NCI-H187 (cell line): ENCODE measurements around the gene P4HA2.

Experiments used
- DNase-seq, 2 experiments: peaks; one replicate each; lab custom pipeline; 2025; lab: John Stamatoyannopoulos, UW

Gene P4HA2

GRCh38 chr5:132227485-132228240, at the start of gene P4HA2:
TSS of gene P4HA2 (minus strand) at chr5:132227853. CDS start at chr5:132218626, 9,227 bp downstream.
- peak; percentile 28 to 33 for DNase-seq

DNA sequence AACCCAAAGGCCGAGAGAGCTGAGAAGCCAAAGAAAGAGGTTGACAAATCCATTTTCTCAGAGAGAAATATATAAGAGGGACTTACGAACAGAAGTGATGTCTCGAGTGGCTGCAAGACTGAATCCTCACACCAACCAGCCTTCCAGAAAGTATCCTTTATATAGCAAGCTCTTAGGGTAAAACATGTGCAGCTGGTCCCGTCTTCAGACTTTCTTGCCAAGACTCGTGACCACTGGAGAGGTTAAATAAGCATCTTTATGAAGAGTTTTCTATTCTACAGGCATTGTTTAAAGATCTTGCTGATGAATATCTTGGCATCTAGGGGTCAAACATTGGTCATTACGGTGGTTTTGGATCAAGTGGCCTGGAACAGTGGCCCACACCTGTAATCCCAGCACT, 49.6 kb upstream of the P4HA2 start:
- no peak for DNase-seq

DNA sequence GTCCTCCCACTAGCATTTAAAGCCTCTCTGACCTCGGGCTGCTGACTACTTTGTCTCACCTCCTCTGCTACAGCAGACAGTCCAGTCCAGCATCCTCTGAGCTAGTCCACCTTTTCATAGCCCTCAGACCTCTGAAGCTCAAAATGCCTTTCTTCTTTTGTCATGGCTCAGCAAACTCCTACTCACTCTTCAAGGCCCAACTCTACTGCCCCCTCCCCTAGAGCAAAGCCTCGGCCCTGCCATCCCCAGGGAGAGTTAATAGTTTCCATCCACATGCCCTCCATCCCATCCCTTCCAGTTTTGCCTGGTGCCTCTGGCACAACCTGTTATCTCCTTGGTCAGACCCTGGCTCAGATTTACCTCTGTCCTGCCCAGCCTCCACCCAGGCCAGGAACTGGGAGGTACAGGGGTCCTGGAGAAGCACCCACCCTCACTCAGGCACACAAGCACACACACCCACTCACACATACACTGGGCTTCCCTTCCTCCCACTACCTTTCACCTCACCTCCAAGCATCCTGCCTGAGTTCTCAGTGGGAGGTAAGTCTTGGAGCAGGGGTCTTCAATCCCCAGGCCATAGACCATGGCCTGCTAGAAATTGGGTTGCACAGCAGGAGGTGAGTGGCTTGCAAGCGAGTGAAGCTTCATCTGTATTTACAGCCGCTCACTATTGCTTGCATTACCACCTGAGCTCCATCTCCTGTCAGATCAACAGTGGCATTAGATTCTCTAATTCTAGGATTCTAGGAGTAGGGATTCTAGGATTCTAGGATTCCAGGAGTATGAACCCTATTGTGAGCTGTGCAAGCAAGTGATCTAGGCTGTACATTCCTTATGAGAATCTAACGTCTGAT, 47.9 kb upstream of the P4HA2 start:
- no peak for DNase-seq

DNA sequence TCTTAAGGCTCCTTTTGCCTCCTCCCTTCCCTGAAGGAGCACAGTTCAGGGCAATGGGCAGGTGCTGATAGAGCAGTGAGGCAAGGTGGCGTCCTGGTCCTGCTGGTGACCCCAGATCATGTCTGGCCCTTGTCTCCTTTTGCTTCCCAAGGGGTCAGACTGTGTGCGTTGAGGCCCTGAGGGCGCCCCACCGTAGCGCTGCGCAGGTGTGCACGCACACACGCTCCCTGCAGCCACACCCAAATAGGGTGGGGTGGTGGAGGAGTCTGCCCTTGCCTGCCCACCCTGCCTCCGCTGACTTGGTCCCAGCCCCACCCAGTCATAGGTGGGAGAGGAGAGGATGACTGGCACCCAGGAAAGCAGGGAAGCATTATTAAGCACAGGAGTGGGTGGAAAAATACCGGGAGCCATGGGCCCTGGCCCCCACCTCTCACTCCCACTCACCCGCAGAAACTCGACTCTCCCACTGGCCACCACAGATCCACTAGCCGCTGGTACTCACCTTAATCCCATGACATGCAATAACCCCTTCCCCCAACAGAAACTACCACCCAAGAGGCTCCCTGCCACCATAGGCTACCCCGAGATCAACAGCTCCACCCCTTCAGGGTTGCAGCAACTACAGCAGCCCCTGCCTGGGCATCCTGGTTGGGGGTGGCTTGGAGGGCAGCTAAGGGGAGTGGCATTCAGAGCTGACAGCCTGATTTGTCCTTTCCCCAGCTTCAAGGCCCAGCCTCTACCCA, 46.6 kb upstream of the P4HA2 start:
- DNase-seq: no peak

DNA sequence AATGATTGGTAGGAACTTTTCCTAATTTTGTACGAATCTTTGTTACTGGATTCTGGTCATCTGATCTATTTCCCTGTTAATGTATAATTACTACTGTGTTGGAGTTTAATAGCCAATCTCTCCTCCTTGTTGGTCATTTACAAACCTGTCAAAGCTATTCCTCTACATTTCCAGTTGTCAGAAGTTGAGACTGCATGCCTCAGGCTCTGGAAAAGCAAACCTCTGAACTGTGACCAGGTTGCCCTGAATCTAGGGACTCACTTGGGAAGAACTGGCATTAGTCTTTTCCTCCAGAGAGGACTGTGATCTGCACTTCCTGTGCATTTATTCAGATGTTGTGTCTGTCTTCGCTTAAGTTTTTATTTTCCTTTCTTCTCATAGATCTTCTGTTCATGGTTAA, 46.0 kb upstream of the P4HA2 start:
- no peak for DNase-seq

DNA sequence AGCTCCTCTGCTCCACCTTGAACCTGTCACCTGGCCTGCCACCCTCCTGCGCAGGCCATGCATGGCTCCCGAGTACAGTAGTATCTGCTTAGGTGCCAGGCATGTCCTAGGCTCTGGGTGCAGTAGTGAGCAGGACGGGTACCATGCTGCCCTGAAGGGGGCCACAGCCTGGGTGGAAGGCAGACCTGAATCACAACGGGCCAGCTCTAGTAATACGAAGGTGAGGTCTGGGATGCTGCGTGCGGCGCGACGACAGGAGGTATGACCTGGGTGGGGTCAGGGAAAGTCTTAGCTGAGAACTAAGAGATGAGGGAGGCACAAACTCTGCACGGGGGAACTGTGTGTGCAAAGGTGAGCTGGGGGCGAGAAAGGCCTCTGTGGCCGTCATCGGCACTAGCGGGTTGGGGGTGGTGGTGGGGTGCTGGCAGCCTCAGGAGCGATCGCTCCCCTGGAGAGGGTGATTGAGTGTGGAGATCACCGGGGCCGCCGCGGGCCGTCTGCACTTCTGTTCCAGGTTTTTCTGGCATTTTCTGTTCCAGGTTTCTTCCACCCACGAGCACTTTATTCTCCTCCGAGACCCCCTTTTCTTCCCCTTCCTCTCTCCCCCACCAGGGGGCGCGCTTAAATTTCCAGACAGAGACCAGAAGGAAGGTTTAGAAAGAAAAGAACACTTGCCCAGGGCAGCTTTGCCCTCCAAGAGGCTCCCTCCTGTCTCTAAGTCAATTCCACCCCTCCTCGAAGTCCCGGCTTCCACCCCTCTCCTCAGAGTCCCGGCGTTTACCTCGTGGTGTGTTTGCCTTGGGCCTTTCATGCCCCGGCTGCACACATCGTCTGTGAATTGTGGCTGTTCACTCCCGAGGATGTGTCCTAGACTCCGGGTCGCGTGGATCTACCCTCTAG, 44.9 kb upstream of the P4HA2 start:
- peak; percentile 10 to 32 for DNase-seq

- DNase-seq: no peak
These were observed 43.9 kb upstream of the P4HA2 start for GRCh38 chr5:132271251-132272246.

DNA sequence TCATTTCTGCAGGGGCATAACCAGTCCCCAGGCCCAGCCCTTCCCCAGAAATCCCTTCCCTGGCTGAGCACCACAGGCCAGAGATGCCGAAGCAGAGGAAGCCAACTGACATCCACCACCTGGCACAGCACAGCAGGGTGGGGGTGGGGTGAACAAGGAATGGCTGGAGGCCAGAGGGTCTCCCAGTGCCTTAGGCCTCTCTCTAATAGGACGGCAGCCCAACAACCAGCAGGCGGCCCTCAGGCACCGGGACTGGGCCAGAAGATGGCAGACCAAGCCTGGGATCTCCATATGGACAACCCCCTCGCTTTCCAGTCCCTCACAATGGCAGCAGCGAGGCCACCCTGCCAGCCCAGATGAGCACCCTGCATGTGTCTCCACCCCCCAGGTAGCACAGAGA, 43.1 kb upstream of the P4HA2 start:
- no peak for DNase-seq

GRCh38 chr5:132270335-132270665, 42.6 kb upstream of the P4HA2 start:
- no peak for DNase-seq

DNA sequence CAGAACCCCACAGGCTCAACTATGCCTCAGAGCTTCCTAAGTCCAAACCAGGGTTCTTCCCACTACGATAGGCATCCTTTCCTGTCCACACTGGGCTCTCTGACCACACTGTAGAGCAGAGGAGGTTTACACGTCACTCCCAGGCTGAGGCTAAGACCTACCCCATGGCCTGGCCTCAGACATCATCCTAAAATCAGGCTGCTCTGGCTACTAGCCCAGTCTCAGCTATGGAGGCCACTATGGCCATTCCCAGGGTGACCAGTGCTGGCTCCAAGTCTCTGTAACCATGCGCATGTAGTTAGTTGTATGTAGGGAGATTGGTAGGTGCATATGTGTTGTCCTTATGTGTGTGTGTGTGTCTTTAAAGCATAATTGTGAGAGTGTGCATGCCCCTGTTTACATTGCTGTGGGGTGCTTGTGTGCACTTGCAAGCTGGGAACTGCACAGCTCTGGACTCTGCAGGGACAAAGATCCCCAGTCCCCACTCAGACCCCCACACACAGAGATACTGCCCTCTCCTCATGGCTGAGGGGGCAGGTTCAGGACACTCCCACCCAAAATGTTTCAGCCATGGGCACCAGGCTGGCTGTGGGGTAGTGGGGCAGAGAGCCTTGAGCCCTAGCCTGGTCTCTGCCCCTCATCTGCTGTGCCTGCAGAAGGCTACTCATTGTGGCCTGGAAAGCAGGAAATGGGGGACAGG, 42.1 kb upstream of the P4HA2 start:
- DNase-seq: no peak

- DNase-seq: no peak
These were observed 41.3 kb upstream of the P4HA2 start for GRCh38 chr5:132268769-132269551.

- DNase-seq: no peak
These were observed 40.5 kb upstream of the P4HA2 start for GRCh38 chr5:132267931-132268768.

- no peak for DNase-seq
These were observed 39.6 kb upstream of the P4HA2 start for GRCh38 chr5:132267166-132267739.

DNA sequence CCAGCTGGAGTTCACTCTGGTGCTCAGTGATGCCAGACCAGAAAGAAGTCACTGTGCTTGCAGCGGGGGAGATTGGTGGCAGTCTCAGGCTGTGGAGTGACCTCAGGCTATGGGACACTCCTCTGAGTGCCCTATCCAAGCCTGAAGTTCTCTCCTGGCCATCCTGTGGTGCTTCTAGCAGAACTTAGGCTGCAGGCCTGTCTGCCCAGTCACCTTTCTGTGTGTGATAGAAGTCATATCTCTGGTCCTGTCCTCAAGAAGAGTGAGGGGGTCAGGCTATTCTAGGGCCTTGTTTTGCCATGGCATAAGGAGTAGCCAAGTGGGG, 39.1 kb upstream of the P4HA2 start:
- DNase-seq: no peak

GRCh38 chr5:132266031-132266835, 38.6 kb upstream of the P4HA2 start:
- DNase-seq: no peak

DNA sequence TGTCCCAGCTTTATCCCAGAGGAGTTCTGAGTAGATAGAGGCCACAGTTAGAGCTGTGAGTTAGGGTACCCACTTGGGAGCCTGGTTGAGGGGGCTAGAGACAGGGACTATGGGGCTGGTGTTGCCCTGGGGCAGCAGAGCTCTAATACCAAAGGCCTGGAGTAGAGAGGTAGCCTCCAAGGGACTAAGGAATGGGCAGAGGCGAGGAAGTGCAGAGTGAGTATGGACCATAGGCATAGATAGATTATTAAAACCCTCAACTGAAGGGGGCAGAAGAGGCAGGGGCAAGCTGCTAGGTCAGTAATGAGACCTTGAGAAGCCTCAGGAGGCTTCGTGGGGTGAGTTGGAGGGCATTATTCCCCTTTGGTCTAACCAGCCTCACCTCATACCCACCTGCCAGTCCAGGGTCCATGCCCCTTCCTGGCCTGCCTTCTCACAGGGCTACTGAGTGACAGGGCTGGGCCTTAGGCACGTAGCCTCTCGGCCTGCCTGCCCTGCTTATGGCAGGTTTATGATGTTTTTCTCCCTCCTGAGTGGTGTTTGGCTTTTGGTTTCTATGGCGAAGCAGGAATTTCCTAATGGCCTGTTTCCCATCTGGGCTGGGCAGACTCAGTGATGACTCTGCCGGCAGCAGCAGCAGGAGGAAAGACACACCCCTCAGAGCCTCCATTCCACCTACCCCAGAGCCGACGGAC, 37.8 kb upstream of the P4HA2 start:
- no peak for DNase-seq
